ENCODE data around the gene NT5C2.

DNA sequence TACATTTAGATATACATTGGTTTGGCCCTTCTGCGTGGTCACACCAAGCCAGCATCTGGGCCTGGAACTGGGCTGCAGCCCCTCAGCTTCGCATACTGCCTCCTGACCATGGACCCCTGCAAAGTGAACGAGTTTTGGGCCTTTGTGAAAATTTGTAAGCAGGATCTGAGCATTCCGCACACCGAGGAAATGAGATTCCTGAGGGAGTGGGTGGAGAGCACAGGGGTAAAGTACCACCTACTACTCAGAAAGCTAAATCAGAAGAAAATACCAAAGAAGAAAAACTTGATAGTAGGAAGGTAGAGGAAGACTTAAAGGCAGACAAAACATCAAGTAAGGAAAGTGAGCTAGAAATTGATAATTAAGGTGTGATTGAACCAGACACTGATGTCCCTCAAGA is 22.5 kb upstream of the NT5C2 start:
- TF ChIP-seq, protein P1, sequence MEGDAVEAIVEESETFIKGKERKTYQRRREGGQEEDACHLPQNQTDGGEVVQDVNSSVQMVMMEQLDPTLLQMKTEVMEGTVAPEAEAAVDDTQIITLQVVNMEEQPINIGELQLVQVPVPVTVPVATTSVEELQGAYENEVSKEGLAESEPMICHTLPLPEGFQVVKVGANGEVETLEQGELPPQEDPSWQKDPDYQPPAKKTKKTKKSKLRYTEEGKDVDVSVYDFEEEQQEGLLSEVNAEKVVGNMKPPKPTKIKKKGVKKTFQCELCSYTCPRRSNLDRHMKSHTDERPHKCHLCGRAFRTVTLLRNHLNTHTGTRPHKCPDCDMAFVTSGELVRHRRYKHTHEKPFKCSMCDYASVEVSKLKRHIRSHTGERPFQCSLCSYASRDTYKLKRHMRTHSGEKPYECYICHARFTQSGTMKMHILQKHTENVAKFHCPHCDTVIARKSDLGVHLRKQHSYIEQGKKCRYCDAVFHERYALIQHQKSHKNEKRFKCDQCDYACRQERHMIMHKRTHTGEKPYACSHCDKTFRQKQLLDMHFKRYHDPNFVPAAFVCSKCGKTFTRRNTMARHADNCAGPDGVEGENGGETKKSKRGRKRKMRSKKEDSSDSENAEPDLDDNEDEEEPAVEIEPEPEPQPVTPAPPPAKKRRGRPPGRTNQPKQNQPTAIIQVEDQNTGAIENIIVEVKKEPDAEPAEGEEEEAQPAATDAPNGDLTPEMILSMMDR (IDR thresholded peaks at IDR 0.05): no peak
- TF ChIP-seq POLR2A (IDR thresholded peaks at IDR 0.05): no peak
